MM.1S (cell line): Measurements from ENCODE around the gene DNAJA2.

Experiments used
- DNase-seq: peaks from one replicate; pipeline ENCODE4 v3.0.0-alpha.2; 2015
- H2AFZ ChIP-seq: fragments of 300-600 bp; sonication (generic); 2 replicates; pipeline ENCODE4 v1.6.0; 2016; ENCODE audit warnings: antibody characterized with exemption, low read length
- H3F3A ChIP-seq: fragments of 300-600 bp; sonication (generic); 2 replicates; pipeline ENCODE4 v1.6.1; 2016; ENCODE audit warnings: mild to moderate bottlenecking, antibody characterized with exemption, low read length, moderate library complexity, mixed read lengths; ENCODE audit not compliant: insufficient read depth
- H3K27ac ChIP-seq: fragments of 300-600 bp; sonication (generic); 2 replicates; pipeline ENCODE4 v1.5.1; 2016; ENCODE audit warnings: mild to moderate bottlenecking, low read length
- H3K27me3 ChIP-seq: fragments of 300-600 bp; sonication (generic); replicated peaks from 2 replicates; pipeline ENCODE4 v1.6.0; 2016; ENCODE audit warnings: low read length; ENCODE audit not compliant: insufficient read depth
- H3K36me3 ChIP-seq: fragments of 300-600 bp; sonication (generic); replicated peaks from 2 replicates; pipeline ENCODE4 v1.6.1; 2016; ENCODE audit warnings: mild to moderate bottlenecking, low read length, mixed read lengths; ENCODE audit not compliant: insufficient read depth
- H3K4me1 ChIP-seq: fragments of 300-600 bp; sonication (generic); 2 replicates; pipeline ENCODE4 v1.6.1; 2016; ENCODE audit warnings: low read length, mixed read lengths
- H3K4me2 ChIP-seq: fragments of 300-600 bp; sonication (generic); 2 replicates; pipeline ENCODE4 v1.6.0; 2016; ENCODE audit warnings: low read depth, low read length
- H3K4me3 ChIP-seq: fragments of 300-600 bp; sonication (generic); 2 replicates; pipeline ENCODE4 v1.5.1; 2016; ENCODE audit warnings: low read length, mixed read lengths
- H3K79me2 ChIP-seq: fragments of 300-600 bp; sonication (generic); 2 replicates; pipeline ENCODE4 v1.6.1; 2016; ENCODE audit warnings: mixed run types, low read length, mixed read lengths
- H3K9ac ChIP-seq: fragments of 300-600 bp; sonication (generic); 2 replicates; pipeline ENCODE4 v1.6.1; 2016; ENCODE audit warnings: low read length, mixed read lengths
- H3K9me2 ChIP-seq: fragments of 300-600 bp; sonication (generic); replicated peaks from 2 replicates; pipeline ENCODE4 v1.6.1; 2016; ENCODE audit warnings: mild to moderate bottlenecking, low read length, mixed read lengths; ENCODE audit not compliant: insufficient read depth
- H3K9me3 ChIP-seq: fragments of 300-600 bp; sonication (generic); replicated peaks from 2 replicates; pipeline ENCODE4 v1.6.1; 2016; ENCODE audit warnings: mild to moderate bottlenecking, low read length, mixed read lengths; ENCODE audit not compliant: insufficient read depth
- H4K20me1 ChIP-seq: fragments of 300-600 bp; sonication (generic); 2 replicates; pipeline ENCODE4 v1.6.1; 2016; ENCODE audit warnings: mild to moderate bottlenecking, low read length, moderate library complexity, mixed read lengths; ENCODE audit not compliant: insufficient read depth
- EZH2 ChIP-seq: fragments of 300-600 bp; sonication (generic); optimal IDR thresholded peaks from 2 replicates; pipeline ENCODE3; 2017; ENCODE audit warnings: low read depth, mild to moderate bottlenecking, antibody characterized with exemption, low read length, mixed read lengths
- EZH2phosphoT487 ChIP-seq: fragments of 300-600 bp; sonication (generic); IDR thresholded peaks from 2 replicates; pipeline ENCODE4 v1.6.1; 2018; ENCODE audit warnings: antibody characterized with exemption, low read length
- TF ChIP-seq, protein P1 (sequence below): fragments of 300-600 bp; sonication (generic); IDR thresholded peaks from 2 replicates; pipeline ENCODE4 v1.5.1; 2016; ENCODE audit warnings: antibody characterized with exemption, low read length, mixed read lengths

Gene DNAJA2

DNA sequence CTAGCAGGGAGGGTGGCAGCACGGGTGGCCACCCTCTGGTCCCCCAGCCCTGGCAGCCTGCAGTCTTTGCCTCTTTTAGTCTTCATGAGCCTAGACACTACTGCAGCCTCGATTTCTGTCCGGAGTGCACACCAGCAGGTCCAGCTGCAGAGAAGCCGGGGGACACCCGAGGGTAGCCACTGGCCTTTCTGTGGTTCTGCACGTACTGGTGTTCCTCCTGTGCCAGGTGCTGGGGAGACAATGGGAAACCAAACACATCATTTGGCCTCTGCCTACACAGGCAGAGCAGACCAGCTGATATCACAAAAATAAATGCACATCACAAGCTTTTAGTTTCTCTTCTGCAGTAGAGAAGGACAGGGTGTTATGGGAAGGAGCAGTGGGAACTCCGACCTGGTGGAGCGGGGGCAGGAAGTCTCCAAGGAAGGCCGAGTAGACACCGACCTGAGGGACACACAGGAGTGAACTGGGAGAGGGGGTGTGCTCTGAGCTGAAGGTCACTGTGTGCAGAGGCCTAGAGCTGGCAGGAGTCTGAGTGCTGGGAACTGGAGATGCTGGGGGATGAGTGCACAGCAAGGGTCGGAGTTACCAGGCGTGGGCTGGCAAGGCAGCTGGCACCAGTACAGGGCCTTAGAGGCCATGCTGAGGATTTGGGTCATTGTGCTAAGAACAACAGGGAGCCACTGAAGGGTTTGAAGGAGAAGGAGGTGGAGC lies 66.3 kb downstream of the DNAJA2 start:
- Histone ChIP-seq H3K27me3 (no peaks in the 10 kb centered on the region), H3K9ac (no peak overlapping the region), H3K4me2 (no peak overlapping the region), H3K4me1 (no peaks in the 10 kb centered on the region), H3K36me3 (no peaks in the 10 kb centered on the region), H3K9me3 (no peaks in the 10 kb centered on the region), H3K4me3 (no peak overlapping the region), H2AFZ (no peak overlapping the region), H3K79me2 (no peaks in the 10 kb centered on the region), H3K9me2 (no peaks in the 10 kb centered on the region), H3F3A (no peaks in the 10 kb centered on the region), H3K27ac (no peak overlapping the region), H4K20me1 (no peaks in the 10 kb centered on the region)
- TF ChIP-seq EZH2 (no peak), EZH2phosphoT487 (no peak)
- TF ChIP-seq, protein P1, sequence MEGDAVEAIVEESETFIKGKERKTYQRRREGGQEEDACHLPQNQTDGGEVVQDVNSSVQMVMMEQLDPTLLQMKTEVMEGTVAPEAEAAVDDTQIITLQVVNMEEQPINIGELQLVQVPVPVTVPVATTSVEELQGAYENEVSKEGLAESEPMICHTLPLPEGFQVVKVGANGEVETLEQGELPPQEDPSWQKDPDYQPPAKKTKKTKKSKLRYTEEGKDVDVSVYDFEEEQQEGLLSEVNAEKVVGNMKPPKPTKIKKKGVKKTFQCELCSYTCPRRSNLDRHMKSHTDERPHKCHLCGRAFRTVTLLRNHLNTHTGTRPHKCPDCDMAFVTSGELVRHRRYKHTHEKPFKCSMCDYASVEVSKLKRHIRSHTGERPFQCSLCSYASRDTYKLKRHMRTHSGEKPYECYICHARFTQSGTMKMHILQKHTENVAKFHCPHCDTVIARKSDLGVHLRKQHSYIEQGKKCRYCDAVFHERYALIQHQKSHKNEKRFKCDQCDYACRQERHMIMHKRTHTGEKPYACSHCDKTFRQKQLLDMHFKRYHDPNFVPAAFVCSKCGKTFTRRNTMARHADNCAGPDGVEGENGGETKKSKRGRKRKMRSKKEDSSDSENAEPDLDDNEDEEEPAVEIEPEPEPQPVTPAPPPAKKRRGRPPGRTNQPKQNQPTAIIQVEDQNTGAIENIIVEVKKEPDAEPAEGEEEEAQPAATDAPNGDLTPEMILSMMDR: no peak
- DNase-seq: no peak

DNA sequence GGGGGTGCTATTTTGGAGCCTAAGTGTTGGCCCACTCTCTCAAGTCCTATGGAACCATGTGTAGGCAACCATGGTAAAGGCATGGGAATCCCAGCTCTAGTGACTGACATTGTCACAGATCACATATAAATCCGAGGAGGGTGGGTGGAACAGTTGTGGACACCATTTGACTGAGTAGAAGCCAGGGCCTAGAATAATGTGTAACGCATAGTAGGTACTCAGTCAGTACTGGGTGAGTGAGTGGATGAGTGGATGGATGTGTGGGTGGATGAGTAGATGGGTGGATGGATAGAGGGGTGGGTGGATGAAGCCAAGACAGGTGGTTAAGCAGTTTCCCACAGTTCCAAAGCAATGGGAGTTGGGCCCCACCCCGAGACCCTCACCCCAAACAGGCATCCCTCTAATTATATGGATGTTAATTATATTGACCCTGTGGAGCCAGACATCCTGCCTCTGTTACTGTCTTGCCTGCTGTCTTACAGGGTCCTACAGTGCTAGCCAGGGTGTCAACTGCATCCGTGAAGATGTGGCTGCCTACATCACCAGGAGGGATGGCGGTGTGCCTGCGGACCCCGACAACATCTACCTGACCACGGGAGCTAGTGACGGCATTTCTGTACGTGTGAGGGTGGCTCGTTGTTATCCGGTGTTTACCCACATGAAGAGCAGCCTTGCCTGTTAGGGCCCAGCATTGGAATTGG lies 67.0 kb downstream of the DNAJA2 start:
- no peaks in the 10 kb centered on the region for H3K27me3 ChIP-seq
- no peak overlapping the region for H3K27ac ChIP-seq
- H3K9ac ChIP-seq: no peak overlapping the region
- no peaks in the 10 kb centered on the region for H3K4me1 ChIP-seq
- no peaks in the 10 kb centered on the region for H3K9me2 ChIP-seq
- H4K20me1 ChIP-seq: no peaks in the 10 kb centered on the region
- no peaks in the 10 kb centered on the region for H3K79me2 ChIP-seq
- no peaks in the 10 kb centered on the region for H3K9me3 ChIP-seq
- H3K4me2 ChIP-seq: no peak overlapping the region
- H2AFZ ChIP-seq: no peak overlapping the region
- DNase-seq: no peak
- no peaks in the 10 kb centered on the region for H3F3A ChIP-seq
- H3K4me3 ChIP-seq: no peak overlapping the region
- TF ChIP-seq EZH2phosphoT487: no peak
- no peak for TF ChIP-seq EZH2
- TF ChIP-seq, protein P1: no peak
- no peaks in the 10 kb centered on the region for H3K36me3 ChIP-seq
